Loucy (cell line): Measurements from ENCODE around the gene RNU5B-1.

Source experiments
- H2AFZ ChIP-seq: fragments of 200-600 bp; sonication (generic); 2 replicates; pipeline ENCODE4 v1.6.0; 2016; ENCODE audit warnings: antibody characterized with exemption, mild to moderate bottlenecking, low read length, moderate library complexity
- H3F3A ChIP-seq: fragments of 200-600 bp; 2 replicates; pipeline ENCODE4 v1.6.0; 2016; ENCODE audit warnings: antibody characterized with exemption, low read depth, mild to moderate bottlenecking
- H3K27me3 ChIP-seq: fragments of 200-600 bp; sonication (generic); 2 replicates; pipeline ENCODE4 v1.6.1; 2014; ENCODE audit warnings: low read length, mild to moderate bottlenecking; ENCODE audit not compliant: insufficient read depth, poor library complexity, severe bottlenecking
- H3K36me3 ChIP-seq: fragments of 200-600 bp; sonication (generic); 2 replicates; pipeline ENCODE4 v1.6.1; 2016; ENCODE audit warnings: low read length; ENCODE audit not compliant: insufficient read depth
- H3K4me1 ChIP-seq: fragments of 200-600 bp; sonication (generic); 2 replicates; pipeline ENCODE4 v1.5.1; 2014; ENCODE audit warnings: low read length, mild to moderate bottlenecking; ENCODE audit not compliant: insufficient read depth, poor library complexity, severe bottlenecking
- H3K4me2 ChIP-seq: fragments of 200-600 bp; sonication (generic); 2 replicates; pipeline ENCODE4 v1.6.0; 2014; ENCODE audit warnings: antibody characterized with exemption, low read length, low read depth, mild to moderate bottlenecking; ENCODE audit not compliant: poor library complexity, severe bottlenecking
- H3K4me3 ChIP-seq: fragments of 200-600 bp; sonication (generic); 2 replicates; pipeline ENCODE4 v1.5.1; 2014; ENCODE audit warnings: low read length, mild to moderate bottlenecking, mixed read lengths; ENCODE audit not compliant: poor library complexity, severe bottlenecking
- H3K79me2 ChIP-seq: fragments of 200-600 bp; sonication (generic); 2 replicates; pipeline ENCODE4 v1.6.1; 2014; ENCODE audit warnings: low read length; ENCODE audit not compliant: insufficient read depth
- H3K9ac ChIP-seq: fragments of 200-600 bp; sonication (generic); 2 replicates; pipeline ENCODE4 v1.6.0; 2014; ENCODE audit warnings: mild to moderate bottlenecking, low read depth, low read length, moderate library complexity; ENCODE audit not compliant: poor library complexity, severe bottlenecking
- H3K9me2 ChIP-seq: fragments of 200-600 bp; sonication (generic); replicated peaks from 2 replicates; pipeline ENCODE4 v1.6.1; 2016; ENCODE audit warnings: low read depth, low read length, mixed read lengths
- H3K9me3 ChIP-seq: fragments of 200-600 bp; sonication (generic); 2 replicates; pipeline ENCODE4 v1.6.1; 2014; ENCODE audit warnings: mild to moderate bottlenecking, antibody characterized with exemption, low read length, low read depth; ENCODE audit not compliant: insufficient read depth
- H4K20me1 ChIP-seq: fragments of 200-600 bp; sonication (generic); 2 replicates; pipeline ENCODE4 v1.6.0; 2014; ENCODE audit warnings: antibody characterized with exemption, low read length, mild to moderate bottlenecking; ENCODE audit not compliant: insufficient read depth, poor library complexity, severe bottlenecking
- EZH2phosphoT487 ChIP-seq: fragments of 200-600 bp; IDR thresholded peaks from 2 replicates; pipeline ENCODE4 v1.6.1; 2018; ENCODE audit warnings: antibody characterized with exemption, mild to moderate bottlenecking, moderate library complexity, borderline replicate concordance
- TF ChIP-seq, protein P1 (sequence below): fragments of 200-600 bp; sonication (generic); conservative IDR thresholded peaks from 2 replicates; pipeline ENCODE4 v1.5.1; 2014; ENCODE audit warnings: mild to moderate bottlenecking, antibody characterized with exemption, low read length

Gene RNU5B-1

DNA sequence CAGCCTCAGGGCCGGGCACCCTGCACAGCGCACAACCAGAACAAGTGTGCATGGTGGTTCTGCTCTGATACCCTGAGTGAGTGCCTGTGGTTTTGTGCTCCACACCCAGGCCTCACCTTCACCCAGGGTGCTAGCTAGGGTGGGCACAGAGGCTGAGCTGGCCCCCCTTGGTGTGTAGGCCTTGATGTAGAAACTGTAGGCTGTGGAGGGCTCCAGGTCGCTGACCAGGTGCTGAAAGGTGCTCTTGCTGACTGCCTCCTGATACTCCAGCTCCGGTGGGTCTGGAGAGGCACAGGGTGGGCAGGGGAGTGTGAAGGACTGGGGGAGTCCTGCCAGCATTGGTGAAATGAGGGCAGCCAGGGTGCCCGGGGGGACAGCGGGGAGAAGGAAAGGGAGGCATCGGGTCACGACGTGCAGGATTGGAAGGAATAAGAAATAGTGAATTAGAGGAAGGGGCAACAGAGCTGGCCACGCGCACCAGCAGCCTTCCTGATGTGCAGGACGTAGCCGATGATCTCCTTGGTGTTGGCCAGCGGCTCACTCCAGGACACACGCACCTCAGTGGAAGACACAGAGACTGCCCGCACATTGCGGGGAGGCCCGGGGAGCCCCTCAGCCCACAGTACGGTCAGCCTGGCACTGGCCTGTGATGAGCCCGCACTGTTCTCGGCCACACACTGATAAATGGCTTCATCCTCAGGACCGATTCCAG, 26.6 kb downstream of the RNU5B-1 start:
- Histone ChIP-seq H3K9ac (no peak overlapping the region), H3K4me1 (no peaks in the 10 kb centered on the region), H2AFZ (no peak overlapping the region), H4K20me1 (no peaks in the 10 kb centered on the region), H3K27me3 (no peaks in the 10 kb centered on the region), H3K4me2 (no peak overlapping the region), H3K79me2 (no peaks in the 10 kb centered on the region), H3K9me2 (no peaks in the 10 kb centered on the region), H3K4me3 (no peak overlapping the region), H3K36me3 (no peaks in the 10 kb centered on the region), H3F3A (no peaks in the 10 kb centered on the region), H3K9me3 (no peaks in the 10 kb centered on the region)
- TF ChIP-seq EZH2phosphoT487 = no peak
- TF ChIP-seq, protein P1, sequence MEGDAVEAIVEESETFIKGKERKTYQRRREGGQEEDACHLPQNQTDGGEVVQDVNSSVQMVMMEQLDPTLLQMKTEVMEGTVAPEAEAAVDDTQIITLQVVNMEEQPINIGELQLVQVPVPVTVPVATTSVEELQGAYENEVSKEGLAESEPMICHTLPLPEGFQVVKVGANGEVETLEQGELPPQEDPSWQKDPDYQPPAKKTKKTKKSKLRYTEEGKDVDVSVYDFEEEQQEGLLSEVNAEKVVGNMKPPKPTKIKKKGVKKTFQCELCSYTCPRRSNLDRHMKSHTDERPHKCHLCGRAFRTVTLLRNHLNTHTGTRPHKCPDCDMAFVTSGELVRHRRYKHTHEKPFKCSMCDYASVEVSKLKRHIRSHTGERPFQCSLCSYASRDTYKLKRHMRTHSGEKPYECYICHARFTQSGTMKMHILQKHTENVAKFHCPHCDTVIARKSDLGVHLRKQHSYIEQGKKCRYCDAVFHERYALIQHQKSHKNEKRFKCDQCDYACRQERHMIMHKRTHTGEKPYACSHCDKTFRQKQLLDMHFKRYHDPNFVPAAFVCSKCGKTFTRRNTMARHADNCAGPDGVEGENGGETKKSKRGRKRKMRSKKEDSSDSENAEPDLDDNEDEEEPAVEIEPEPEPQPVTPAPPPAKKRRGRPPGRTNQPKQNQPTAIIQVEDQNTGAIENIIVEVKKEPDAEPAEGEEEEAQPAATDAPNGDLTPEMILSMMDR = no peak

DNA sequence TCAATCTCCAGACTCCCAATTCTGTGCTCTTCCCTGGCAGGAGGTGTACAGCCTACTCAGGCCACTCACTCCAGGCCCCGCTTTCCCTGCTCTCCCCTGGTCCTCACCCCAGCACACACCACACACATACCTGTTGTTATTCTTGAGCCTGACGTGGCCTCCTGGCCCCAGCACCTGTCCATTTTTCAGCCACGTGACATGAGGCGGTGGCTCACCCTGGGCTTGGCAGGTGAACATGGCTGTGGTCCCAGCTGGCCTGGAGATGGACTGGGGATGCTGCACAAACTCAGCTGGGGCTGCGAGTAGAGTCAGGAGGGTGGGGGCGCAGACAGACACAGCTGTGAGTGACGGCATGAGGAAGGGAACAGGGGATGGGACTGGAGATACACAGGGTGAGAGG, 27.3 kb downstream of the RNU5B-1 start:
- no peaks in the 10 kb centered on the region for H3F3A ChIP-seq
- H3K27me3 ChIP-seq = no peaks in the 10 kb centered on the region
- no peak overlapping the region for H3K9ac ChIP-seq
- no peaks in the 10 kb centered on the region for H4K20me1 ChIP-seq
- H3K9me2 ChIP-seq = no peaks in the 10 kb centered on the region
- no peak overlapping the region for H3K4me2 ChIP-seq
- TF ChIP-seq EZH2phosphoT487 = no peak
- TF ChIP-seq, protein P1 = no peak
- no peaks in the 10 kb centered on the region for H3K4me1 ChIP-seq
- no peaks in the 10 kb centered on the region for H3K9me3 ChIP-seq
- H3K36me3 ChIP-seq = no peaks in the 10 kb centered on the region
- no peak overlapping the region for H3K4me3 ChIP-seq
- no peak overlapping the region for H2AFZ ChIP-seq
- H3K79me2 ChIP-seq = no peaks in the 10 kb centered on the region

DNA sequence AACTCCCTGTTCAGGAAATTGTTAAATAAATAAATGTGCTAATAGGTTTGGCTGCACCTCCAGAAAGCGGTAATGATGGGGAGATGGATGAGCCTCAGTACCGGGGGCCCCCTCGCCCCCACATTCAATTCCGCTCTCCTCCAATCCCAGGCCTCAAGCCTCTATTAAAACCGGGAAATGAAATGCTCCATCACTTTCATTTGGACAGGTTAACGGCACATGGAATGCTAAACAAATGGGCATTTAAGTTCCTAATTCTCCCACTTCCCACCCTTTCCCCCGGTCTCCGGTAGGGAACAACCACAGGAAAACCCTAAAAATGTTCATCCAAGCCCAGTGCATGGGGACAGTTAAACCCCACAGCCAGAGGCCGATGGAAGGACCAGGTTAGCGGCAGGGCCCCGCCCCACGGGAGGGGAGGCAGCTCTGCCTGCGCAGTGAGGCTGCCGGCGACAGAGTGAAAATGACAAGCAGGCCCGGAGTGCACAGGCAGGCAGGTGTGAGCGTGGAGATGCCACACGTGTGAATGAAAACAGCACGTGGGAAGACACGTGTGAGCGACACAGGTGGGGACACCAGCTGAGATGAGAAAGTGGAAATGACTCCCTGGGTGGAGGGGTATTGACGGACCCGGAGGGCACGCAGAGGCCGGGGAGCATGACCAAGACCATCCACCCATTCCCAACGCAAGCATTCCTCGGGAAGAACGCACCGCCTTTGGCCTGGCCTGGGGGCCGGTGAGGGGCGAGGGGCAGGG, 28.1 kb downstream of the RNU5B-1 start:
- no peak overlapping the region for H2AFZ ChIP-seq
- no peaks in the 10 kb centered on the region for H3K27me3 ChIP-seq
- no peak overlapping the region for H3K9ac ChIP-seq
- no peaks in the 10 kb centered on the region for H3K9me3 ChIP-seq
- no peak overlapping the region for H3K4me2 ChIP-seq
- TF ChIP-seq EZH2phosphoT487 = no peak
- TF ChIP-seq, protein P1 = no peak
- no peaks in the 10 kb centered on the region for H3F3A ChIP-seq
- H3K4me3 ChIP-seq = no peak overlapping the region
- H3K36me3 ChIP-seq = no peaks in the 10 kb centered on the region
- no peaks in the 10 kb centered on the region for H4K20me1 ChIP-seq
- H3K9me2 ChIP-seq = no peaks in the 10 kb centered on the region
- H3K4me1 ChIP-seq = no peaks in the 10 kb centered on the region
- H3K79me2 ChIP-seq = no peaks in the 10 kb centered on the region
